ENCODE data around the gene ABHD8. TPM values are rescaled to one million over a fixed set of nuclear protein-coding genes. Genes with fewer than 3 reads are reported as not detected.

The ABHD8 gene
- total RNA-seq, 2 donors from 2014 or later = 11.8 to 15.8 TPM

DNA sequence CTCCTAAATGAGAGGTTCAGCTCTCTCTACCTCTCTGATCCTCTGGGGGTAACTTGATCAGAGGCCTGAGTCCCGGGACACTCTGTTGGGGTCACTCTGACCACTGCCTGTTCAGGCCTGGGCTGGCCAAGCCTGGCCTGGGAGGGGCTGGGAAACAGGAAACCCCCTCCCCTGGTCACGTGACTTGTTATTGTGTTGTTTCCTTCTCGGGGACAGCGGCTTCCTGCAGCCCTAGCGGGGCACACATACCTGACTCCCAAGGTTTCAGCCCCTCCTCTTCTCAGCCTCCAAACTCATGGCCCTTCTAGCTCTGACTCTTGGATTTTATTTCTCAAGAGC lies 38.6 kb downstream of the ABHD8 start, which contains the start of gene USHBP1:
TSS of gene USHBP1 (minus strand) at position 105 of the 339 bp plus-strand sequence. CDS start 446 bp downstream, outside the sequence.
- H3K36me3 ChIP-seq = peaks cover 2% of the 10 kb centered on the region
- peaks cover 0 to 7% of the 10 kb centered on the region in 2 donors for H3K4me1 ChIP-seq
- peaks cover 0 to under 1% of the 10 kb centered on the region in 2 donors for H3K9me3 ChIP-seq
- H3K27ac ChIP-seq = peak within 1 kb of the TSS; percentile 64 to 72
- H3K27me3 ChIP-seq = no peaks in the 10 kb centered on the region
- no peak for DNase-seq (ENCODE audit: low spot score)
- H3K4me3 ChIP-seq = peak within 1 kb of the TSS; percentile 36 to 49
- TF ChIP-seq, protein P1, sequence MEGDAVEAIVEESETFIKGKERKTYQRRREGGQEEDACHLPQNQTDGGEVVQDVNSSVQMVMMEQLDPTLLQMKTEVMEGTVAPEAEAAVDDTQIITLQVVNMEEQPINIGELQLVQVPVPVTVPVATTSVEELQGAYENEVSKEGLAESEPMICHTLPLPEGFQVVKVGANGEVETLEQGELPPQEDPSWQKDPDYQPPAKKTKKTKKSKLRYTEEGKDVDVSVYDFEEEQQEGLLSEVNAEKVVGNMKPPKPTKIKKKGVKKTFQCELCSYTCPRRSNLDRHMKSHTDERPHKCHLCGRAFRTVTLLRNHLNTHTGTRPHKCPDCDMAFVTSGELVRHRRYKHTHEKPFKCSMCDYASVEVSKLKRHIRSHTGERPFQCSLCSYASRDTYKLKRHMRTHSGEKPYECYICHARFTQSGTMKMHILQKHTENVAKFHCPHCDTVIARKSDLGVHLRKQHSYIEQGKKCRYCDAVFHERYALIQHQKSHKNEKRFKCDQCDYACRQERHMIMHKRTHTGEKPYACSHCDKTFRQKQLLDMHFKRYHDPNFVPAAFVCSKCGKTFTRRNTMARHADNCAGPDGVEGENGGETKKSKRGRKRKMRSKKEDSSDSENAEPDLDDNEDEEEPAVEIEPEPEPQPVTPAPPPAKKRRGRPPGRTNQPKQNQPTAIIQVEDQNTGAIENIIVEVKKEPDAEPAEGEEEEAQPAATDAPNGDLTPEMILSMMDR (IDR thresholded peaks at IDR 0.05) = no peak

DNA sequence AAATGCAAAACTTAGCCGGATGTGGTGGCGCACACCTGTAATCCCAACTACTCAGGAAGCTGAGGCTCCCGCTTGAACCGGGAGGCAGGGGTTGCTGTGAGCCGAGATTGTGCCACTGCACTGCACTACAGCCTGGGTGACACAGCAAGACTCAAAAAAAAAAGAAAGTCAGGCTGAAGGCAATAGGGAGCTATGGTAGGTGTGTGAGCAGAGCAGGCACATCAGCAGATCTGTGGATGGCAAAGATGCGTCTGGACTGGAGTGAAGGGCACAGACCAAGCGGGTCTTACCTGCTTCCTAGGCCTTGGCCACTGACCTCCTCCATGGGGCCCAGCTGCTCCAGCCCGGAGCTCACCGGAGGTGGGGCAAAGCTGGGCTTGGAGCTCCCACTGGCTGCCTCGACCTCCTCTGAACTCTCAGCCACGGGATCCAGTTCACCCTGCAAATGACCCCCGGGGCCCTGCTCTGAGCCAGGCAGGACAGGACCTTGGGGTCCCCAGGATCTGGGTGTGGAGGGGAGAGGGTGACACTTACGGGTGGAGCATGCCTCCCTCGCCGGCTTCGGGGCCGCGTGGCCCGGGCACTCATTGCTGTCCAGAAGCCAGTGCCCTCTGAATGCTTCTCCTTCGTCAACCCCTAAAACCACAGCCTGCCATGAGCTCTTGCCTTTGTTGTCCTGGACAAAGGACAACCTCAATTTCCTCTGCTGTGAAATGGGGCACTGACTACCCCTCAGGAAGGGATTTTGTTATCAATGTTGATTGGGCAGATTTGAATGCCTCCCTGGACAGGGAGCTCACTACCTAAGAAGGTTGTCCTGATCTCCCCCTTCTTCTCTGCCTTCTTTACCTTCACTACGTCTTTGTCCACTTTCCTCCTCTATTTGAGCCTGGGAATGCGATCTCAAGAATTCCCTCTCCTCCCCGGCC lies 39.2 kb downstream of the ABHD8 start:
- no peaks in the 10 kb centered on the region for H3K36me3 ChIP-seq
- peak overlapping the region; percentile 36 to 49 for H3K4me3 ChIP-seq
- no peaks in the 10 kb centered on the region for H3K27me3 ChIP-seq
- H3K9me3 ChIP-seq = peaks cover 0 to 7% of the 10 kb centered on the region in 2 donors
- H3K4me1 ChIP-seq = peaks cover 0 to 7% of the 10 kb centered on the region in 2 donors
- peak overlapping the region; percentile 64 to 72 for H3K27ac ChIP-seq
- DNase-seq (ENCODE audit: low spot score) = no peak
- TF ChIP-seq, protein P1 (IDR thresholded peaks at IDR 0.05) = no peak

DNA sequence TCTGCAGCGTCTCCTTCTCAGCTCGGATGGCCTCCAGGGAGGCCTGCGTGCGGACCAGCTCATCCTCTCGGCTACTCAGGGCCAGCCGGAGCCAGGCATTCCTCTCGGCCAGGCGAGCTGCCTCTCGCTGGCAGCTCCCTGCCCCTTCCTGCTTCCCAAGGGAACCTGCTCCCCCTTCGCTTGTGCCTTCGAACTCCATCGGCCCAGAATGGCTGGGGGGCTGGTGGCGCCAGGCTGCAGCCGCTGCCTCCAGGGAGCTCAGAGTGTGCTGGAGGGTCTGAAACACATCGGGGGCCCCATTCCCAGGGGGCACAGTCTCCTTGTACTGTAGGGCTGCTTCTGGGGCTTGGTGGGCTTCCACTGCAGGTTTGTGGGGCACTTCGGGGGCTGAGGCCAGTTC lies 40.7 kb downstream of the ABHD8 start:
- no peak for DNase-seq (ENCODE audit: low spot score)
- peaks cover 0 to under 1% of the 10 kb centered on the region in 2 donors for H3K4me1 ChIP-seq
- peak overlapping the region in 1 of 2 donors; percentile 49 for H3K4me3 ChIP-seq
- H3K27me3 ChIP-seq = no peaks in the 10 kb centered on the region
- TF ChIP-seq, protein P1 (IDR thresholded peaks at IDR 0.05) = no peak
- no peak overlapping the region for H3K27ac ChIP-seq
- H3K9me3 ChIP-seq = peaks cover 0 to 7% of the 10 kb centered on the region in 2 donors
- no peaks in the 10 kb centered on the region for H3K36me3 ChIP-seq

DNA sequence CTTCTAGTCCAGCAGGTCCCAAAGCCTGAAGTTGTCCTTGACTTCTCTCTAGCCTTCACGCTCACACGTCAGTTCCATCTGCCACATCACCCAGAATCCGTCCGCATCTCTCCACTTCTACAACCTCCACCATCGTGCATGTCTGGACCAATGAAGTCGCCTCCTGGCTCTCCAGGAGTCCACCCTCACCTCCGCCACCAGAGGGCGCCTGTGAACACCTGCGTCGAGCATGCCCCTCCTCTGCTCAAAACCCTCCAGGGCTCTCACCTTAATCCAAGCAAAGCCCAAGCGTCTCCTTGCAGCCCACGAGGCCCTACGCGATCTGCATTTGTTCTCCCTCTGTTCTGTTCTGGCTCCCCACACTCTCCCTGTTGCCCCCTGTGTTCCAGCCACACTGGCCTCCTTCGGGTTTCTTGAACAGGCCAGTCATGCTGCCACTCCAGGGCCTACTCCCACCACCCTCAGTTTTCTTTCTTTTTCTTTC lies 42.3 kb downstream of the ABHD8 start:
- Histone ChIP-seq H3K27me3 (no peaks in the 10 kb centered on the region), H3K27ac (no peak overlapping the region), H3K4me3 (no peak overlapping the region), H3K4me1 (no peaks in the 10 kb centered on the region), H3K9me3 (peaks cover 0 to 7% of the 10 kb centered on the region in 2 donors), H3K36me3 (no peaks in the 10 kb centered on the region)
- DNase-seq (ENCODE audit: low spot score) = peak; percentile 82
- TF ChIP-seq, protein P1 (IDR thresholded peaks at IDR 0.05) = peak; percentile 76 to 85

DNA sequence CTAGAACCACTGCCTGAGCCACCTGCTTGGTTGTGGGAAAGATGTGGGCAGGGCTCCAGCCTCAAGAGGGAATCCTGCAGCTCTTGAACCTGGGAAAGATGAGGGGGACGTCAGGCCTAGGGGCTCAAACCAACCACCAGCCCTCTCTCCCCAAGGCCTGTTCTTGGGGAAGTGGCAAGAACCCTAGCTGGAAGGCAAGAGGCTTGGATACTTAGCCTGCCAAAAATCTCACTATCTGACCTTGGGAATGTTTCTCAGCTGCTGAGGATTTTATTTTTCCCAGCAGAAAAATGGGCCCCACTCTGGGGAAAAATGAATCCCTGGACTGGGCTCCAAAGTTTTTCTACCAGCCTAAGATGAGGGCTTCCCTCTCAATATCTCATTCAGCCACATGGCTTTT lies 43.3 kb downstream of the ABHD8 start:
- peaks cover 0 to 7% of the 10 kb centered on the region in 2 donors for H3K9me3 ChIP-seq
- no peak overlapping the region for H3K27ac ChIP-seq
- H3K4me1 ChIP-seq = no peaks in the 10 kb centered on the region
- TF ChIP-seq, protein P1 (IDR thresholded peaks at IDR 0.05) = no peak
- H3K4me3 ChIP-seq = no peak overlapping the region
- H3K36me3 ChIP-seq = no peaks in the 10 kb centered on the region
- H3K27me3 ChIP-seq = no peaks in the 10 kb centered on the region
- no peak for DNase-seq (ENCODE audit: low spot score)
